ENCODE results near the gene MYO5B.

GRCh38 chr18:49853436-49853835 is 341.5 kb downstream of the MYO5B start:
- no peak for TF ChIP-seq POLR2A (IDR thresholded peaks at IDR 0.05; ENCODE audit: low read length)
- no peak for TF ChIP-seq GATA1 (IDR thresholded peaks at IDR 0.05; ENCODE audit: low read depth, low read length)

All from erythroblast (primary cell).